ENCODE results near the gene NEK9.

GRCh38 chr14:75040959-75041358, 85.9 kb downstream of the NEK9 start:
- TF ChIP-seq EZH2 (IDR thresholded peaks at IDR 0.05; ENCODE audit: insufficient read depth, poor library complexity, severe bottlenecking) (no peak), EZH2phosphoT487 (IDR thresholded peaks at IDR 0.05; ENCODE audit: insufficient read depth, low read depth) (no peak)

All from GM23248 (cell line).